ENCODE data around the gene NFIX. TPM values are rescaled to one million over a fixed set of nuclear protein-coding genes. Genes with fewer than 3 reads are reported as not detected.

The NFIX gene
- total and polyA plus RNA-seq, 9 of the 15 experiments (the other 6 are each of a cell fraction or from before 2014, with no cell fraction given), result 0.28 to 26.8 (median 5.4) TPM

DNA sequence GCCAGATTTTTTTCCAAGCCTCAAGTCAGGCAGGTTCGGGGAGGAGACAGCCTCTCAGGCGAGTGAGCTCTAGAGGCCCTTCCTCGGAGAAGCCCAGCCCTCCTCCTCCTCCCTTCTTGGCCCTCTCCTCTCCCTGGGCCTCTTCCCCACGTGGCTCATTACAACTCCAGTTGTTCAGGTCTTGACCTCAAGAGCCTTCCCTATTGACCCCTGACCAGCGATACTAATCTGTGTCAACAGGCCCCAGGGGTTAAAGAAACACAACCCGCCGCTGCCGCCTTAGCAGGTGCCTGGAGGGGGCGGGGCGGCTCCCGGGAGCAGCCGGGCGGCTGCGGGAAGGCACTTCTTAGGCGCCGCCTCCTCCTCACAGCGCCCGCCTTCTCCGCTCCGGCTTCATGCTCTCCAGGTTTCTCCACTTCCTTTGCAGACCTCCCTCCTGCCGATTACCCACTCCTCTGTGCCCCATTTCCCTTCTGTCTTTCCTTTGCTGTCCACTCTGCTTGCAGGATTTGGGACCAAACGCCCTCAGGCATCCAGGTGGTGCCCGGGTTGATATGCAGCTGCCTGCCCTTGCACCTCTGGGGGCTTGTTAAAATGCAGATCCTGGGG, 56.4 kb downstream of the NFIX start (continued):
- TF ChIP-seq, protein P1, sequence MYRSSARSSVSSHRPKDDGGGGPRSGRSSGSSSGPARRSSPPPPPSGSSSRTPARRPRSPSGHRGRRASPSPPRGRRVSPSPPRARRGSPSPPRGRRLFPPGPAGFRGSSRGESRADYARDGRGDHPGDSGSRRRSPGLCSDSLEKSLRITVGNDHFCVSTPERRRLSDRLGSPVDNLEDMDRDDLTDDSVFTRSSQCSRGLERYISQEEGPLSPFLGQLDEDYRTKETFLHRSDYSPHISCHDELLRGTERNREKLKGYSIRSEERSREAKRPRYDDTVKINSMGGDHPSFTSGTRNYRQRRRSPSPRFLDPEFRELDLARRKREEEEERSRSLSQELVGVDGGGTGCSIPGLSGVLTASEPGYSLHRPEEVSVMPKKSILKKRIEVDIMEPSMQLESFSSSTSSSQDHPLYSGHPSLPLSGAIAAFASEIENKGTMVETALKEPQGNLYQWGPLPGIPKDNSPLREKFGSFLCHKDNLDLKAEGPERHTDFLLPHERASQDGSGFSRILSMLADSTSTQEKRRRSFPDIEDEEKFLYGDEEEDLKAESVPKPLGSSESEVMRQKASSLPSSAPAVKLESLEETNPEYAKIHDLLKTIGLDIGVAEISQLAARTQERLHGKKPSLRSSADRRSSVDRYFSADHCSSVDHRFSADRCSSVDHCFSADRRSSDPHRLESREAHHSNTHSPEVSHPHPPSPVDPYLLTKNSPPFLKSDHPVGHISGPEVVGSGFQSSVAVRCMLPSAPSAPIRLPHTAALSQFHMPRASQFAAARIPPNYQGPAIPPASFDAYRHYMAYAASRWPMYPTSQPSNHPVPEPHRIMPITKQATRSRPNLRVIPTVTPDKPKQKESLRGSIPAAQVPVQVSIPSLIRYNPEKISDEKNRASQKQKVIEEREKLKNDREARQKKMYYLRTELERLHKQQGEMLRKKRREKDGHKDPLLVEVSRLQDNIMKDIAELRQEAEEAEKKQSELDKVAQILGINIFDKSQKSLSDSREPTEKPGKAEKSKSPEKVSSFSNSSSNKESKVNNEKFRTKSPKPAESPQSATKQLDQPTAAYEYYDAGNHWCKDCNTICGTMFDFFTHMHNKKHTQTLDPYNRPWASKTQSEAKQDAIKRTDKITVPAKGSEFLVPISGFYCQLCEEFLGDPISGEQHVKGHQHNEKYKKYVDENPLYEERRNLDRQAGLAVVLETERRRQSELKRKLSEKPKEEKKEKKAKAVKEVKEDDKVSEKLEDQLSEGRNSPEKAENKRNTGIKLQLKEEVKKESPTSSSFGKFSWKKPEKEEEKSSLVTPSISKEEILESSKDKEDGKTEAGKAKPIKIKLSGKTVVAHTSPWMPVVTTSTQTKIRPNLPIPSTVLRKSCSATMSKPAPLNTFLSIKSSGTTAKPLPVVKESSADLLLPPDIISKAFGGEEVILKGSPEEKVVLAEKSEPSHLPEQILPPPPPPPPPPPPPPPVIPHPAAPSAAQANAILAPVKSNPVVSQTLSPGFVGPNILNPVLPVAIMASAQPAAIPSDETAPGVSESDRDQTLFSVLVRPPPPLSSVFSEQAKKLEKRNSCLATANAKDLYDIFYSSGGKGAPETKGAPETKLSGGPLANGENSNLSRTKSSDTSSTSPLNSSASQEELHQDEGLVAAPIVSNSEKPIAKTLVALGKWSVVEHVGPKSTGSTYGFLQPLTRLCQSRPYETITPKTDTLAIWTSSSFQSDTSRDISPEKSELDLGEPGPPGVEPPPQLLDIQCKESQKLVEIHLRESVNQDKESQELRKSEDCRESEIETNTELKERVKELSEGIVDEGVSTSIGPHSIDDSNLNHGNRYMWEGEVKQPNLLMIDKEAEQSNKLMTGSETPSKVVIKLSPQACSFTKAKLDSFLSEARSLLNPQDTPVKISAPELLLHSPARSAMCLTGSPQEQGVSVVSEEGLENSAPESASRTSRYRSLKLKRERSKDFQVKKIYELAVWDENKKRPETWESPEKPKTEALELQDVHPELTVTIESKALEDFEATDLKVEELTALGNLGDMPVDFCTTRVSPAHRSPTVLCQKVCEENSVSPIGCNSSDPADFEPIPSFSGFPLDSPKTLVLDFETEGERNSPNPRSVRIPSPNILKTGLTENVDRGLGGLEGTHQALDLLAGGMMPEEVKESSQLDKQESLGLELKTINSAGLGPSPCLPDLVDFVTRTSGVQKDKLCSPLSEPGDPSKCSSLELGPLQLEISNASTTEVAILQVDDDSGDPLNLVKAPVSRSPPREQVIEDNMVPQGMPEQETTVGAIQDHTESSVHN (IDR thresholded peaks at IDR 0.05; ENCODE audit: borderline replicate concordance in 1 of 2, low read depth in 1 of 2), result 0 out of 4 replicates have a peak, but pooled peaks of 1 of the 2 experiments have one; percentile 38
- TF ChIP-seq SOX6 (IDR thresholded peaks at IDR 0.05), result peak; percentile 92
- TF ChIP-seq, protein P2, sequence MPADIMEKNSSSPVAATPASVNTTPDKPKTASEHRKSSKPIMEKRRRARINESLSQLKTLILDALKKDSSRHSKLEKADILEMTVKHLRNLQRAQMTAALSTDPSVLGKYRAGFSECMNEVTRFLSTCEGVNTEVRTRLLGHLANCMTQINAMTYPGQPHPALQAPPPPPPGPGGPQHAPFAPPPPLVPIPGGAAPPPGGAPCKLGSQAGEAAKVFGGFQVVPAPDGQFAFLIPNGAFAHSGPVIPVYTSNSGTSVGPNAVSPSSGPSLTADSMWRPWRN (IDR thresholded peaks at IDR 0.05; ENCODE audit: low read depth), result peak; percentile 100
- TF ChIP-seq, protein P3, sequence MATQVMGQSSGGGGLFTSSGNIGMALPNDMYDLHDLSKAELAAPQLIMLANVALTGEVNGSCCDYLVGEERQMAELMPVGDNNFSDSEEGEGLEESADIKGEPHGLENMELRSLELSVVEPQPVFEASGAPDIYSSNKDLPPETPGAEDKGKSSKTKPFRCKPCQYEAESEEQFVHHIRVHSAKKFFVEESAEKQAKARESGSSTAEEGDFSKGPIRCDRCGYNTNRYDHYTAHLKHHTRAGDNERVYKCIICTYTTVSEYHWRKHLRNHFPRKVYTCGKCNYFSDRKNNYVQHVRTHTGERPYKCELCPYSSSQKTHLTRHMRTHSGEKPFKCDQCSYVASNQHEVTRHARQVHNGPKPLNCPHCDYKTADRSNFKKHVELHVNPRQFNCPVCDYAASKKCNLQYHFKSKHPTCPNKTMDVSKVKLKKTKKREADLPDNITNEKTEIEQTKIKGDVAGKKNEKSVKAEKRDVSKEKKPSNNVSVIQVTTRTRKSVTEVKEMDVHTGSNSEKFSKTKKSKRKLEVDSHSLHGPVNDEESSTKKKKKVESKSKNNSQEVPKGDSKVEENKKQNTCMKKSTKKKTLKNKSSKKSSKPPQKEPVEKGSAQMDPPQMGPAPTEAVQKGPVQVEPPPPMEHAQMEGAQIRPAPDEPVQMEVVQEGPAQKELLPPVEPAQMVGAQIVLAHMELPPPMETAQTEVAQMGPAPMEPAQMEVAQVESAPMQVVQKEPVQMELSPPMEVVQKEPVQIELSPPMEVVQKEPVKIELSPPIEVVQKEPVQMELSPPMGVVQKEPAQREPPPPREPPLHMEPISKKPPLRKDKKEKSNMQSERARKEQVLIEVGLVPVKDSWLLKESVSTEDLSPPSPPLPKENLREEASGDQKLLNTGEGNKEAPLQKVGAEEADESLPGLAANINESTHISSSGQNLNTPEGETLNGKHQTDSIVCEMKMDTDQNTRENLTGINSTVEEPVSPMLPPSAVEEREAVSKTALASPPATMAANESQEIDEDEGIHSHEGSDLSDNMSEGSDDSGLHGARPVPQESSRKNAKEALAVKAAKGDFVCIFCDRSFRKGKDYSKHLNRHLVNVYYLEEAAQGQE (IDR thresholded peaks at IDR 0.05; ENCODE audit: borderline replicate concordance), result peak; percentile 33; the same call in 1 of the 2 replicates
- TF ChIP-seq, protein P3 (CRISPR knock-in tag; IDR thresholded peaks at IDR 0.05; ENCODE audit: low read depth), result no peak
- TF ChIP-seq LEF1 (IDR thresholded peaks at IDR 0.05), result peak; percentile 72; the same call in 1 of the 2 replicates
- peak; percentile 61; the same call in 1 of the 2 replicates for TF ChIP-seq ZEB2 (IDR thresholded peaks at IDR 0.05)
- TF ChIP-seq, protein P4, sequence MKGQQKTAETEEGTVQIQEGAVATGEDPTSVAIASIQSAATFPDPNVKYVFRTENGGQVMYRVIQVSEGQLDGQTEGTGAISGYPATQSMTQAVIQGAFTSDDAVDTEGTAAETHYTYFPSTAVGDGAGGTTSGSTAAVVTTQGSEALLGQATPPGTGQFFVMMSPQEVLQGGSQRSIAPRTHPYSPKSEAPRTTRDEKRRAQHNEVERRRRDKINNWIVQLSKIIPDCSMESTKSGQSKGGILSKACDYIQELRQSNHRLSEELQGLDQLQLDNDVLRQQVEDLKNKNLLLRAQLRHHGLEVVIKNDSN (CRISPR knock-in tag; IDR thresholded peaks at IDR 0.05), result peak; percentile 72
- TF ChIP-seq CBFA2T2 (conservative IDR thresholded peaks at IDR 0.05), result peak; percentile 88
- no peak for TF ChIP-seq XRCC3 (IDR thresholded peaks at IDR 0.05)
